Umbilical cord (tissue), 1 donor: Measurements from ENCODE around the gene NEURL1. TPM values are rescaled to one million over a fixed set of nuclear protein-coding genes. Genes with fewer than 3 reads are reported as not detected.

ENCODE experiments used
- total RNA-seq: library from RNA; depleted of rRNA; stranded (reverse); fragments of >200 nt; gene quantifications from one replicate; pipeline ENCODE4 v1.2.3, GENCODE V29; 2014; ENCODE audit warnings: low replicate concordance; ENCODE audit not compliant: insufficient read depth

NEURL1 gene
- total RNA-seq, 1 donor from 2014 or later = 0.24 TPM

Other genes with a start within 250 kb of the NEURL1 start
- 3.9 TPM for gene RPEL1, start 247.8 kb upstream of the NEURL1 start, total RNA-seq
- gene INA, start 216.6 kb upstream of the NEURL1 start, total RNA-seq = 1.4 TPM
- 11.1 TPM for gene PCGF6, start 142.6 kb upstream of the NEURL1 start, total RNA-seq
- 7.0 TPM for gene TAF5, start 125.7 kb upstream of the NEURL1 start, total RNA-seq
- gene ATP5MK, start 97.2 kb upstream of the NEURL1 start, total RNA-seq = 138 TPM
- gene PDCD11, start 97.1 kb upstream of the NEURL1 start, total RNA-seq = 99.9 TPM
- 7.2 TPM for gene CALHM2, start 41.3 kb upstream of the NEURL1 start, total RNA-seq
- 0.48 TPM for gene CALHM1, start 34.8 kb upstream of the NEURL1 start, total RNA-seq
- gene CALHM3, start 14.5 kb upstream of the NEURL1 start, total RNA-seq = not detected